ENCODE results near the gene LRRC8B.

Gene LRRC8B

GRCh38 chr1:89599332-89599630, 74.7 kb downstream of the LRRC8B start:
- Histone ChIP-seq H3K79me2 (ENCODE audit: insufficient read depth, low read length) (no peaks in the 10 kb centered on the region), H2AFZ (ENCODE audit: low read length) (no peak overlapping the region), H3K9me2 (replicated peaks; ENCODE audit: low read depth, low read length) (no peaks in the 10 kb centered on the region), H3K4me2 (ENCODE audit: low read depth, low read length, poor library complexity, severe bottlenecking) (no peak overlapping the region), H3K27me3 (ENCODE audit: insufficient read depth, low read length, poor library complexity, severe bottlenecking) (no peaks in the 10 kb centered on the region), H3K9ac (ENCODE audit: low read depth, low read length, poor library complexity, severe bottlenecking) (no peak overlapping the region), H3K4me3 (ENCODE audit: low read length, poor library complexity, severe bottlenecking) (no peak overlapping the region), H3F3A (ENCODE audit: low read depth) (no peaks in the 10 kb centered on the region), H4K20me1 (ENCODE audit: insufficient read depth, low read length, poor library complexity, severe bottlenecking) (no peaks in the 10 kb centered on the region), H3K4me1 (ENCODE audit: insufficient read depth, low read length, poor library complexity, severe bottlenecking) (no peaks in the 10 kb centered on the region), H3K36me3 (ENCODE audit: insufficient read depth, low read length) (peaks cover 7% of the 10 kb centered on the region; the same call in 1 of the 2 replicates), H3K9me3 (ENCODE audit: insufficient read depth, low read depth, low read length) (no peaks in the 10 kb centered on the region)
- TF ChIP-seq EZH2phosphoT487 (IDR thresholded peaks at IDR 0.05; ENCODE audit: borderline replicate concordance) = no peak
- 0 out of 2 replicates have a peak, but pooled peaks have one; percentile 22 for TF ChIP-seq CTCF (conservative IDR thresholded peaks at IDR 0.05; ENCODE audit: low read length)

- H3K4me2 ChIP-seq (ENCODE audit: low read depth, low read length, poor library complexity, severe bottlenecking) = no peak overlapping the region
- TF ChIP-seq EZH2phosphoT487 (IDR thresholded peaks at IDR 0.05; ENCODE audit: borderline replicate concordance) (no peak), CTCF (conservative IDR thresholded peaks at IDR 0.05; ENCODE audit: low read length) (no peak)
- no peak overlapping the region for H3K4me3 ChIP-seq (ENCODE audit: low read length, poor library complexity, severe bottlenecking)
- H3F3A ChIP-seq (ENCODE audit: low read depth) = no peaks in the 10 kb centered on the region
- H4K20me1 ChIP-seq (ENCODE audit: insufficient read depth, low read length, poor library complexity, severe bottlenecking) = no peaks in the 10 kb centered on the region
- no peaks in the 10 kb centered on the region for H3K9me2 ChIP-seq (replicated peaks; ENCODE audit: low read depth, low read length)
- no peaks in the 10 kb centered on the region for H3K27me3 ChIP-seq (ENCODE audit: insufficient read depth, low read length, poor library complexity, severe bottlenecking)
- no peaks in the 10 kb centered on the region for H3K79me2 ChIP-seq (ENCODE audit: insufficient read depth, low read length)
- no peak overlapping the region for H2AFZ ChIP-seq (ENCODE audit: low read length)
- no peaks in the 10 kb centered on the region for H3K9me3 ChIP-seq (ENCODE audit: insufficient read depth, low read depth, low read length)
- H3K36me3 ChIP-seq (ENCODE audit: insufficient read depth, low read length) = no peaks in the 10 kb centered on the region
- no peaks in the 10 kb centered on the region for H3K4me1 ChIP-seq (ENCODE audit: insufficient read depth, low read length, poor library complexity, severe bottlenecking)
- no peak overlapping the region for H3K9ac ChIP-seq (ENCODE audit: low read depth, low read length, poor library complexity, severe bottlenecking)
Measured at GRCh38 chr1:89600451-89601224, 76.0 kb downstream of the LRRC8B start.

- H3K4me1 ChIP-seq (ENCODE audit: insufficient read depth, low read length, poor library complexity, severe bottlenecking) = no peaks in the 10 kb centered on the region
- no peaks in the 10 kb centered on the region for H4K20me1 ChIP-seq (ENCODE audit: insufficient read depth, low read length, poor library complexity, severe bottlenecking)
- H3K9me2 ChIP-seq (replicated peaks; ENCODE audit: low read depth, low read length) = no peaks in the 10 kb centered on the region
- no peaks in the 10 kb centered on the region for H3K79me2 ChIP-seq (ENCODE audit: insufficient read depth, low read length)
- H3K9me3 ChIP-seq (ENCODE audit: insufficient read depth, low read depth, low read length) = no peaks in the 10 kb centered on the region
- H2AFZ ChIP-seq (ENCODE audit: low read length) = no peak overlapping the region
- H3K27me3 ChIP-seq (ENCODE audit: insufficient read depth, low read length, poor library complexity, severe bottlenecking) = no peaks in the 10 kb centered on the region
- TF ChIP-seq CTCF (conservative IDR thresholded peaks at IDR 0.05; ENCODE audit: low read length) (no peak), EZH2phosphoT487 (IDR thresholded peaks at IDR 0.05; ENCODE audit: borderline replicate concordance) (no peak)
- H3K9ac ChIP-seq (ENCODE audit: low read depth, low read length, poor library complexity, severe bottlenecking) = no peak overlapping the region
- H3K4me3 ChIP-seq (ENCODE audit: low read length, poor library complexity, severe bottlenecking) = no peak overlapping the region
- H3K36me3 ChIP-seq (ENCODE audit: insufficient read depth, low read length) = no peaks in the 10 kb centered on the region
- no peaks in the 10 kb centered on the region for H3F3A ChIP-seq (ENCODE audit: low read depth)
- no peak overlapping the region for H3K4me2 ChIP-seq (ENCODE audit: low read depth, low read length, poor library complexity, severe bottlenecking)
Measured at GRCh38 chr1:89602871-89603404, 78.3 kb downstream of the LRRC8B start.

Measured in Loucy (cell line).